Measurements from ENCODE around the gene CD37.
A peak's percentile ranks its signal among the peaks of the same experiment; 100 is the strongest.

Gene CD37

GRCh38 chr19:49380391-49380790 is 45.2 kb downstream of the CD37 start:
- no peak for DNase-seq
- ATAC-seq: no peak

GRCh38 chr19:49382639-49383038 is 47.4 kb downstream of the CD37 start:
- DNase-seq (no peak), ATAC-seq (no peak)

GRCh38 chr19:49383599-49383998 is 48.4 kb downstream of the CD37 start:
- no peak for ATAC-seq
- no peak for DNase-seq

GRCh38 chr19:49387936-49388372 is 52.7 kb downstream of the CD37 start, which contains the start of gene KASH5:
KASH5 (plus strand) TSS chr19:49388249; CDS start chr19:49390884, 2,635 bp downstream.
- DNase-seq: peak; percentile 77
- ATAC-seq: no peak

GRCh38 chr19:49389406-49389805 is 54.2 kb downstream of the CD37 start:
- no peak for ATAC-seq

More at GRCh38 chr19:49389406-49389805, 54.2 kb downstream of the CD37 start:
- no peak for DNase-seq
